GM12878 (cell line): Measurements from ENCODE around the gene SLC15A4. TPM values are rescaled to one million over a fixed set of nuclear protein-coding genes. Genes with fewer than 3 reads are reported as not detected.

Source experiments
- BMI1 ChIP-seq: fragments of 450-650 bp; IDR thresholded peaks from 2 replicates; pipeline ENCODE4 v1.6.1; 2016; ENCODE audit warnings: mild to moderate bottlenecking, moderate library complexity, borderline replicate concordance
- CHD1 ChIP-seq: IDR thresholded peaks from 2 replicates; pipeline ENCODE4 v1.6.1; 2012; ENCODE audit warnings: low read depth, low read length, improper control_type of control experiment
- HDAC2 ChIP-seq: fragments of 200-600 bp; sonication (generic); IDR thresholded peaks from 2 replicates; pipeline ENCODE4 v1.6.1; 2017
- KAT2A ChIP-seq: conservative IDR thresholded peaks from 2 replicates; pipeline ENCODE4 v1.6.1; 2011; ENCODE audit warnings: low read depth, low read length; ENCODE audit not compliant: control insufficient read depth
- KLF5 ChIP-seq: fragments of 450-650 bp; IDR thresholded peaks from 2 replicates; pipeline ENCODE4 v1.6.1; 2014; ENCODE audit warnings: mild to moderate bottlenecking; ENCODE audit not compliant: partially characterized antibody
- LARP7 ChIP-seq: fragments of 450-650 bp; IDR thresholded peaks from 2 replicates; pipeline ENCODE4 v1.6.1; 2017; ENCODE audit warnings: mild to moderate bottlenecking
- MEF2A ChIP-seq: IDR thresholded peaks from 2 replicates; pipeline ENCODE4 v1.6.1; 2011; ENCODE audit warnings: low read depth, mild to moderate bottlenecking, low read length, moderate library complexity; ENCODE audit not compliant: insufficient read depth
- NR2C2 ChIP-seq: IDR thresholded peaks from 2 replicates; pipeline ENCODE4 v1.6.1; 2011; ENCODE audit warnings: borderline replicate concordance, low read depth; ENCODE audit not compliant: control insufficient read depth, insufficient read length
- RBBP5 ChIP-seq: fragments of 200-600 bp; sonication (generic); conservative IDR thresholded peaks from 2 replicates; pipeline ENCODE4 v1.6.1; 2016
- RFX5 ChIP-seq: IDR thresholded peaks from 2 replicates; pipeline ENCODE4 v1.6.1; 2011; ENCODE audit warnings: low read depth, low read length, improper control_type of control experiment
- SIX5 ChIP-seq: IDR thresholded peaks from 2 replicates; pipeline ENCODE4 v1.6.1; 2011; ENCODE audit warnings: mild to moderate bottlenecking, low read depth, low read length, moderate library complexity; ENCODE audit not compliant: severe bottlenecking
- STAT1 ChIP-seq: fragments of 450-650 bp; conservative IDR thresholded peaks from 2 replicates; pipeline ENCODE4 v1.6.1; 2014; ENCODE audit warnings: antibody characterized with exemption, mild to moderate bottlenecking
- SUZ12 ChIP-seq: fragments of 200-600 bp; sonication (generic); IDR thresholded peaks from one replicate; pipeline ENCODE4 v1.6.1; 2018; ENCODE audit warnings: antibody characterized with exemption, mild to moderate bottlenecking; ENCODE audit not compliant: unreplicated experiment
- TCF3 ChIP-seq: IDR thresholded peaks from 2 replicates; pipeline ENCODE4 v1.6.1; 2012; ENCODE audit warnings: low read depth, mild to moderate bottlenecking, low read length, borderline replicate concordance; ENCODE audit not compliant: insufficient read depth
- TCF7 ChIP-seq: IDR thresholded peaks from 2 replicates; pipeline ENCODE4 v1.6.1; 2014; ENCODE audit warnings: antibody characterized with exemption, borderline replicate concordance
- ZNF24 ChIP-seq: fragments of 450-650 bp; IDR thresholded peaks from 2 replicates; pipeline ENCODE4 v1.6.1; 2017; ENCODE audit warnings: antibody characterized with exemption, mild to moderate bottlenecking
- ZNF384 ChIP-seq: IDR thresholded peaks from 2 replicates; pipeline ENCODE4 v1.6.1; 2012; ENCODE audit warnings: low read depth, mild to moderate bottlenecking, low read length, improper control_type of control experiment, borderline replicate concordance
- ZSCAN29 ChIP-seq: fragments of 450-650 bp; IDR thresholded peaks from 2 replicates; pipeline ENCODE4 v1.6.1; 2017; ENCODE audit warnings: mild to moderate bottlenecking, moderate library complexity
- polyA plus RNA-seq, 11 experiments: library from polyadenylated mRNA; depleted of rRNA in 4 of 11; unstranded in 6 of 11; stranded (reverse) in 5 of 11; fragments of >200 nt; fragmentation: Nextera tagmentation in 4 of 11; fragmentation: Illumina TruSeq in 1 of 11; extraction: Ambion mirVana in 4 of 11; extraction: Trizol in 1 of 11; gene quantifications; 1 replicate in 1 of 11; 2 replicates in 10 of 11; pipeline versions ENCODE4 v1.2.1 to v1.2.3, GENCODE V29; 2011 to 2016; ENCODE audit warnings: inconsistent platforms in 2 of 11, missing spikeins in 2 of 11, low read depth in 1 of 11
- total RNA-seq, 4 experiments: library from RNA; depleted of rRNA in 3 of 4; stranded (reverse); fragments of >200 nt in 3 of 4; fragmentation: Illumina TruSeq in 1 of 4; extraction: Trizol in 1 of 4; gene quantifications; 2 replicates each; pipeline versions ENCODE4 v1.2.1 to v1.2.3, GENCODE V29; 2013 to 2021
- TF ChIP-seq, protein P1 (sequence below): fragments of 150-350 bp; IDR thresholded peaks from 2 replicates; pipeline ENCODE4 v1.6.1; 2014; ENCODE audit warnings: mild to moderate bottlenecking, low read depth, low read length
- TF ChIP-seq, protein P2 (sequence below): fragments of 150-350 bp; IDR thresholded peaks from 2 replicates; pipeline ENCODE4 v1.6.1; 2016; ENCODE audit warnings: low read depth, low read length
- TF ChIP-seq, protein P3 (sequence below): fragments of 450-650 bp; IDR thresholded peaks from 2 replicates; pipeline ENCODE4 v1.6.1; 2017; ENCODE audit warnings: mild to moderate bottlenecking, low read depth, inconsistent platforms; ENCODE audit not compliant: poor library complexity, severe bottlenecking
- TF ChIP-seq, protein P4 (sequence below): IDR thresholded peaks from 2 replicates; pipeline ENCODE4 v1.6.1; 2012; ENCODE audit warnings: low read depth, low read length, improper control_type of control experiment

SLC15A4 gene
- total and polyA plus RNA-seq, 10 of the 15 experiments (the other 5 are each of a cell fraction or from before 2014, with no cell fraction given): 12.7 to 257 (median 36.6) TPM

DNA sequence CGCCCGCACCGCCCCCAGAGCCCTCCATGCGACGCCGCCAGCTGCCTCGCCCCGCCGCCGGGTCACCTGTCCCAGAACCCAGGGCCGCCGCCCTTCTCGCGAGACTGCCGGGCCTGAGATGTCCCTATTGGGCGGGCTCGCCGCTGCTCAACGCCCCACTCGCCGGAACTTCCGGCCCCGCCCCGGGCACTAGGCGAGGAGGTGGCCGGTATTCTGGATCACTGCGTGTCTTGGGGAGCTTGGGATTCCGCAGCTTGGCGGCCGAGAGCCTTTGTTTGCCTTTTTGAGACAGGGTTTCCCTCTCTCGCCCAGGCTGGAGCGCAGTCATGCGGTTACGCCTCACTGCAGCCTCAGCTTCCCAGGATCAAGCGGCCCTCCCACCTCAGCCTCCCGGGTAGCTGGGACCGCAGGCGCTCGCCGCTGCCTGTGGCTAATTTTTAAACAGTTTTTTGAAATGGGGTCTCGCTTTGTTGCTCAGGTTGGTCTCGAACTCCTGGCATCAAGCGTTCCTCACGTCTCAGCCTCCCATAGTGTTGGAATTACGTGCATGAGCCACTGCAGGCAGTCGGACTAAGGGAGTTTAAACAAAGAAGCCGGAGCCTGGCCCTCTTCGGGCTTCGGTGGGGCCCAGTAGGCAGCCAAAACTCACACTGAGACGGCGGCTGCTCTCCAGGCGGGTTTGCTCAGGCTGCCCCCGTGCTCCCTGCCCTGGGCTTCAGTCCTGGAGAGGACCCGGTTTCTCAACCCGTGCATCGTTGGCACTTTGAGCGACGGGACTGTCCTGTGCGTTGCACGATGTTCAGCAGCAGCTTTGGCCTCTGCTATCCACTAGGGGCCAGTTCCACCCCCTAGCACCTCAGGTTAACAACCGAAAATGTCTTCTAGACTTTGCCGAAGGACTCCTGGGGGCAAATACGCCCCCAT, at the start of gene SLC15A4 (continued):
- TF ChIP-seq ZNF24 (no peak), SIX5 (no peak), RFX5 (no peak), HDAC2 (no peak), TCF7 (no peak), KAT2A (no peak), CHD1 (no peak), RBBP5 (no peak), ZSCAN29 (no peak), SUZ12 (no peak), KLF5 (peak; percentile 55), BMI1 (no peak), STAT1 (no peak; the same call in 1 of the 2 replicates), TCF3 (peak; percentile 95), ZNF384 (no peak), LARP7 (peak; percentile 69), NR2C2 (no peak), MEF2A (no peak; the same call in 1 of the 2 replicates)
- TF ChIP-seq, protein P1, sequence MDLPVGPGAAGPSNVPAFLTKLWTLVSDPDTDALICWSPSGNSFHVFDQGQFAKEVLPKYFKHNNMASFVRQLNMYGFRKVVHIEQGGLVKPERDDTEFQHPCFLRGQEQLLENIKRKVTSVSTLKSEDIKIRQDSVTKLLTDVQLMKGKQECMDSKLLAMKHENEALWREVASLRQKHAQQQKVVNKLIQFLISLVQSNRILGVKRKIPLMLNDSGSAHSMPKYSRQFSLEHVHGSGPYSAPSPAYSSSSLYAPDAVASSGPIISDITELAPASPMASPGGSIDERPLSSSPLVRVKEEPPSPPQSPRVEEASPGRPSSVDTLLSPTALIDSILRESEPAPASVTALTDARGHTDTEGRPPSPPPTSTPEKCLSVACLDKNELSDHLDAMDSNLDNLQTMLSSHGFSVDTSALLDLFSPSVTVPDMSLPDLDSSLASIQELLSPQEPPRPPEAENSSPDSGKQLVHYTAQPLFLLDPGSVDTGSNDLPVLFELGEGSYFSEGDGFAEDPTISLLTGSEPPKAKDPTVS: no peak
- TF ChIP-seq, protein P2, sequence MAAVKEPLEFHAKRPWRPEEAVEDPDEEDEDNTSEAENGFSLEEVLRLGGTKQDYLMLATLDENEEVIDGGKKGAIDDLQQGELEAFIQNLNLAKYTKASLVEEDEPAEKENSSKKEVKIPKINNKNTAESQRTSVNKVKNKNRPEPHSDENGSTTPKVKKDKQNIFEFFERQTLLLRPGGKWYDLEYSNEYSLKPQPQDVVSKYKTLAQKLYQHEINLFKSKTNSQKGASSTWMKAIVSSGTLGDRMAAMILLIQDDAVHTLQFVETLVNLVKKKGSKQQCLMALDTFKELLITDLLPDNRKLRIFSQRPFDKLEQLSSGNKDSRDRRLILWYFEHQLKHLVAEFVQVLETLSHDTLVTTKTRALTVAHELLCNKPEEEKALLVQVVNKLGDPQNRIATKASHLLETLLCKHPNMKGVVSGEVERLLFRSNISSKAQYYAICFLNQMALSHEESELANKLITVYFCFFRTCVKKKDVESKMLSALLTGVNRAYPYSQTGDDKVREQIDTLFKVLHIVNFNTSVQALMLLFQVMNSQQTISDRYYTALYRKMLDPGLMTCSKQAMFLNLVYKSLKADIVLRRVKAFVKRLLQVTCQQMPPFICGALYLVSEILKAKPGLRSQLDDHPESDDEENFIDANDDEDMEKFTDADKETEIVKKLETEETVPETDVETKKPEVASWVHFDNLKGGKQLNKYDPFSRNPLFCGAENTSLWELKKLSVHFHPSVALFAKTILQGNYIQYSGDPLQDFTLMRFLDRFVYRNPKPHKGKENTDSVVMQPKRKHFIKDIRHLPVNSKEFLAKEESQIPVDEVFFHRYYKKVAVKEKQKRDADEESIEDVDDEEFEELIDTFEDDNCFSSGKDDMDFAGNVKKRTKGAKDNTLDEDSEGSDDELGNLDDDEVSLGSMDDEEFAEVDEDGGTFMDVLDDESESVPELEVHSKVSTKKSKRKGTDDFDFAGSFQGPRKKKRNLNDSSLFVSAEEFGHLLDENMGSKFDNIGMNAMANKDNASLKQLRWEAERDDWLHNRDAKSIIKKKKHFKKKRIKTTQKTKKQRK: no peak
- TF ChIP-seq, protein P3, sequence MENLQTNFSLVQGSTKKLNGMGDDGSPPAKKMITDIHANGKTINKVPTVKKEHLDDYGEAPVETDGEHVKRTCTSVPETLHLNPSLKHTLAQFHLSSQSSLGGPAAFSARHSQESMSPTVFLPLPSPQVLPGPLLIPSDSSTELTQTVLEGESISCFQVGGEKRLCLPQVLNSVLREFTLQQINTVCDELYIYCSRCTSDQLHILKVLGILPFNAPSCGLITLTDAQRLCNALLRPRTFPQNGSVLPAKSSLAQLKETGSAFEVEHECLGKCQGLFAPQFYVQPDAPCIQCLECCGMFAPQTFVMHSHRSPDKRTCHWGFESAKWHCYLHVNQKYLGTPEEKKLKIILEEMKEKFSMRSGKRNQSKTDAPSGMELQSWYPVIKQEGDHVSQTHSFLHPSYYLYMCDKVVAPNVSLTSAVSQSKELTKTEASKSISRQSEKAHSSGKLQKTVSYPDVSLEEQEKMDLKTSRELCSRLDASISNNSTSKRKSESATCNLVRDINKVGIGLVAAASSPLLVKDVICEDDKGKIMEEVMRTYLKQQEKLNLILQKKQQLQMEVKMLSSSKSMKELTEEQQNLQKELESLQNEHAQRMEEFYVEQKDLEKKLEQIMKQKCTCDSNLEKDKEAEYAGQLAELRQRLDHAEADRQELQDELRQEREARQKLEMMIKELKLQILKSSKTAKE: no peak
- TF ChIP-seq, protein P4, sequence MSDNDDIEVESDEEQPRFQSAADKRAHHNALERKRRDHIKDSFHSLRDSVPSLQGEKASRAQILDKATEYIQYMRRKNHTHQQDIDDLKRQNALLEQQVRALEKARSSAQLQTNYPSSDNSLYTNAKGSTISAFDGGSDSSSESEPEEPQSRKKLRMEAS: no peak; the same call in 1 of the 2 replicates
